Measurements from ENCODE around the gene ZNFX1.

ZNFX1 gene

DNA sequence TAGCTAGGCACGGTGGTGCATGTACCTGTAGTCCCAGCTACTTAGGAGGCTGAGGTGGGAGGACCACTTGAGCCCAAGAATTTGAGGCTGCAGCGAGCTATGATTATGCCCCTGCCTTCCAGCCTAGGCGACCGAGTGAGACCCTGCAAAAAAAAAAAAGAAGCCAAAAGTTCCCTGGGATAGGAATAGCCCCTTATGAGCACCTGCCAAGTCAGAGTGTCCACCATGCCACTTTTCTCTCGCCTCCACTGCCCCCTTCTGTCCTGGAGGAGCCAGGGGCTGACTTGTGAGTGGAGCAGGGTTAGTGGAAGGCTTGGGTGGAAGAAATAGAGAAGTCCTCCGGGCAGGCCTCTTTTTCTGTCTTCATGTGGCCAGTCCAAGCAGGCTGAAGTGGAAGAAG lies 70.8 kb downstream of the ZNFX1 start:
- Histone ChIP-seq H2AFZ (ENCODE audit: low read depth, low read length) (no peak overlapping the region; the same call in 1 of the 2 replicates), H3K4me1 (ENCODE audit: insufficient read depth, low read length) (no peaks in the 10 kb centered on the region), H3K4me3 (ENCODE audit: low read depth in 1 of 2, low read length in 2 of 2) (no peak overlapping the region), H3K27ac (ENCODE audit: low read length) (no peak overlapping the region), H4K20me1 (ENCODE audit: insufficient read depth, low read length) (no peaks in the 10 kb centered on the region), H3K9ac (ENCODE audit: low read depth, low read length) (no peak overlapping the region), H3K9me3 (ENCODE audit: insufficient read depth, low read length, severe bottlenecking) (peaks cover 11% of the 10 kb centered on the region), H3K27me3 (ENCODE audit: insufficient read depth, low read length, poor library complexity) (no peaks in the 10 kb centered on the region), H3K4me2 (ENCODE audit: insufficient read depth, low read length) (no peak overlapping the region), H3K79me2 (ENCODE audit: insufficient read depth, low read length) (no peaks in the 10 kb centered on the region), H3K36me3 (ENCODE audit: insufficient read depth, low read length) (no peaks in the 10 kb centered on the region)
- no peak for DNase-seq
- TF ChIP-seq EZH2 (IDR thresholded peaks at IDR 0.05; ENCODE audit: borderline replicate concordance, low read depth, low read length, severe bottlenecking): no peak
- TF ChIP-seq, protein P1, sequence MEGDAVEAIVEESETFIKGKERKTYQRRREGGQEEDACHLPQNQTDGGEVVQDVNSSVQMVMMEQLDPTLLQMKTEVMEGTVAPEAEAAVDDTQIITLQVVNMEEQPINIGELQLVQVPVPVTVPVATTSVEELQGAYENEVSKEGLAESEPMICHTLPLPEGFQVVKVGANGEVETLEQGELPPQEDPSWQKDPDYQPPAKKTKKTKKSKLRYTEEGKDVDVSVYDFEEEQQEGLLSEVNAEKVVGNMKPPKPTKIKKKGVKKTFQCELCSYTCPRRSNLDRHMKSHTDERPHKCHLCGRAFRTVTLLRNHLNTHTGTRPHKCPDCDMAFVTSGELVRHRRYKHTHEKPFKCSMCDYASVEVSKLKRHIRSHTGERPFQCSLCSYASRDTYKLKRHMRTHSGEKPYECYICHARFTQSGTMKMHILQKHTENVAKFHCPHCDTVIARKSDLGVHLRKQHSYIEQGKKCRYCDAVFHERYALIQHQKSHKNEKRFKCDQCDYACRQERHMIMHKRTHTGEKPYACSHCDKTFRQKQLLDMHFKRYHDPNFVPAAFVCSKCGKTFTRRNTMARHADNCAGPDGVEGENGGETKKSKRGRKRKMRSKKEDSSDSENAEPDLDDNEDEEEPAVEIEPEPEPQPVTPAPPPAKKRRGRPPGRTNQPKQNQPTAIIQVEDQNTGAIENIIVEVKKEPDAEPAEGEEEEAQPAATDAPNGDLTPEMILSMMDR (IDR thresholded peaks at IDR 0.05; ENCODE audit: borderline replicate concordance, extremely low read depth, low read length, poor library complexity, severe bottlenecking): peak; percentile 50
- ATAC-seq (ENCODE audit: insufficient read depth, low read depth): no peak

DNA sequence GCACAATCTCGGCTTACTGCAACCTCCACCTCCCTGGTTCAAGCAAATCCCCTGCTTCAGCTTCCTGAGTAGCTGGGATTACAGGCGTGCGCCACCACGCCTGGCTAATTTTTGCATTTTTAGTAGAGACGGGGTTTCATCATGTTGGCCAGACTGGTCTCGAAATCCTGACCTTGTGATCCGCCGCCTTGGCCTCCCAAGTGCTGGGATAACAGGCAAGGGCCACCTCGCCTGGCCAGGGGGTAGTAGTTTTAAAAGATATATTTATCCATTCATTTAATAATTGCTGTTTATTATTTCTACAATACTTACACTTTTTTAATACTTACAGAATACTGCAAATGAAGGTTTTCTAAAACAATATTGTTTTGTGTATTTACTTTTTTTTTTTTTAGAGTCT lies 74.1 kb downstream of the ZNFX1 start:
- no peak overlapping the region for H3K27ac ChIP-seq (ENCODE audit: low read length)
- no peak overlapping the region for H2AFZ ChIP-seq (ENCODE audit: low read depth, low read length)
- H4K20me1 ChIP-seq (ENCODE audit: insufficient read depth, low read length): no peaks in the 10 kb centered on the region
- H3K9ac ChIP-seq (ENCODE audit: low read depth, low read length): no peak overlapping the region
- no peaks in the 10 kb centered on the region for H3K36me3 ChIP-seq (ENCODE audit: insufficient read depth, low read length)
- no peaks in the 10 kb centered on the region for H3K79me2 ChIP-seq (ENCODE audit: insufficient read depth, low read length)
- H3K9me3 ChIP-seq (ENCODE audit: insufficient read depth, low read length, severe bottlenecking): no peaks in the 10 kb centered on the region
- H3K4me2 ChIP-seq (ENCODE audit: insufficient read depth, low read length): no peak overlapping the region
- ATAC-seq (ENCODE audit: insufficient read depth, low read depth) (no peak), DNase-seq (no peak)
- no peaks in the 10 kb centered on the region for H3K27me3 ChIP-seq (ENCODE audit: insufficient read depth, low read length, poor library complexity)
- H3K4me3 ChIP-seq (ENCODE audit: low read depth in 1 of 2, low read length in 2 of 2): no peak overlapping the region
- TF ChIP-seq EZH2 (IDR thresholded peaks at IDR 0.05; ENCODE audit: borderline replicate concordance, low read depth, low read length, severe bottlenecking): no peak
- TF ChIP-seq, protein P1 (IDR thresholded peaks at IDR 0.05; ENCODE audit: borderline replicate concordance, extremely low read depth, low read length, poor library complexity, severe bottlenecking): no peak
- H3K4me1 ChIP-seq (ENCODE audit: insufficient read depth, low read length): no peaks in the 10 kb centered on the region

DNA sequence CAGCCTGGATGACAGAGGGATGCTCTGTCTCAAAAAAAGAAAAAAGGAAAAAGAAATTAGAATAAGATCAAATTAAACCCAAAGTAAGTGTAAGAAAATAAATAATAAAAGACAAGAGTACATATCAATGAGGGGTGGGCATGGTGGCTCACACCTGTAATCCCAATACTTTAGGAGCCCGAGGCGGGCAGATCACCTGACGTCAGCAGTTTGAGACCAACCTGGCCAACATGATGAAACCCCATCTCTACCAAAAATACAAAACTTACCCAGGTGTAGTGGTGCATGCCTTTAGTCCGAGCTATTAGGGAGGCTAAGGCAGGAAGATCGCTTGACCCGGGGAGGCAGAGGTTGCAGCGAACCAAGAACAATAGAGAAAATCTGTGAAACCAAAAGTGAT lies 74.8 kb downstream of the ZNFX1 start:
- Histone ChIP-seq H3K27me3 (ENCODE audit: insufficient read depth, low read length, poor library complexity) (no peaks in the 10 kb centered on the region), H4K20me1 (ENCODE audit: insufficient read depth, low read length) (no peaks in the 10 kb centered on the region), H3K4me1 (ENCODE audit: insufficient read depth, low read length) (no peaks in the 10 kb centered on the region), H2AFZ (ENCODE audit: low read depth, low read length) (no peak overlapping the region), H3K79me2 (ENCODE audit: insufficient read depth, low read length) (no peaks in the 10 kb centered on the region), H3K4me2 (ENCODE audit: insufficient read depth, low read length) (no peak overlapping the region), H3K9me3 (ENCODE audit: insufficient read depth, low read length, severe bottlenecking) (no peaks in the 10 kb centered on the region), H3K27ac (ENCODE audit: low read length) (no peak overlapping the region), H3K9ac (ENCODE audit: low read depth, low read length) (no peak overlapping the region), H3K36me3 (ENCODE audit: insufficient read depth, low read length) (no peaks in the 10 kb centered on the region), H3K4me3 (ENCODE audit: low read depth in 1 of 2, low read length in 2 of 2) (no peak overlapping the region)
- ATAC-seq (ENCODE audit: insufficient read depth, low read depth) (no peak), DNase-seq (no peak)
- TF ChIP-seq EZH2 (IDR thresholded peaks at IDR 0.05; ENCODE audit: borderline replicate concordance, low read depth, low read length, severe bottlenecking): no peak
- TF ChIP-seq, protein P1 (IDR thresholded peaks at IDR 0.05; ENCODE audit: borderline replicate concordance, extremely low read depth, low read length, poor library complexity, severe bottlenecking): no peak
